Measurements from ENCODE around the gene RABGAP1.

RABGAP1 gene

DNA sequence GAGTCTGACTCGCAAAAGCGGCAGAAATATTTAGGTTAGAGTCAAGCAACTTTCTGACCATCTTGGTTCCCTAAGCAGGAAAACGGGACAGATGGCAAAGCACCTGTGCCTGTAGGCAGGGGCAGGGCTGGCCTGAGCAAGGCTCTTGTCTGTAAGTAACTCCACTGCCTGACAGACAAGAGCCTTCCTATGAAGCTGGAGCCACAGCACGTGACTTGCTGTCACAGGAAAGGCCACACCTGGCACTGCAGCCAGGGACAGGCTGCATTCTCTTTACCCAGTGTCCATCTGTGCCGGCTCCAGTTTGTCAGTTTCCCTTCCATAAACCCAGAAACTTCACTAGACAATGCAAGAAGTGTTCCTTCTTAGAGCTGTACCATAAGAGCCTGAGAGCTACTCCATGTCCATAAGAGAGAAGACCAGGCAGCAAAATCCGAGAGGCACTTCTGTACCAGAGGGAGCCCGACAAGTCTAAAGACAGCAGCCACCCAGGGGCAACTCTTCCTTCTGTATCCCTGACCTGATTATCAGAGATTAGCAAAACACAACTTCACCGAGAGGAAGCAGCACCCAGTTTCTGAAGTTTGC is 170.7 kb downstream of the RABGAP1 start:
- no peak for DNase-seq (ENCODE audit: low read depth in 2 of 2)

DNA sequence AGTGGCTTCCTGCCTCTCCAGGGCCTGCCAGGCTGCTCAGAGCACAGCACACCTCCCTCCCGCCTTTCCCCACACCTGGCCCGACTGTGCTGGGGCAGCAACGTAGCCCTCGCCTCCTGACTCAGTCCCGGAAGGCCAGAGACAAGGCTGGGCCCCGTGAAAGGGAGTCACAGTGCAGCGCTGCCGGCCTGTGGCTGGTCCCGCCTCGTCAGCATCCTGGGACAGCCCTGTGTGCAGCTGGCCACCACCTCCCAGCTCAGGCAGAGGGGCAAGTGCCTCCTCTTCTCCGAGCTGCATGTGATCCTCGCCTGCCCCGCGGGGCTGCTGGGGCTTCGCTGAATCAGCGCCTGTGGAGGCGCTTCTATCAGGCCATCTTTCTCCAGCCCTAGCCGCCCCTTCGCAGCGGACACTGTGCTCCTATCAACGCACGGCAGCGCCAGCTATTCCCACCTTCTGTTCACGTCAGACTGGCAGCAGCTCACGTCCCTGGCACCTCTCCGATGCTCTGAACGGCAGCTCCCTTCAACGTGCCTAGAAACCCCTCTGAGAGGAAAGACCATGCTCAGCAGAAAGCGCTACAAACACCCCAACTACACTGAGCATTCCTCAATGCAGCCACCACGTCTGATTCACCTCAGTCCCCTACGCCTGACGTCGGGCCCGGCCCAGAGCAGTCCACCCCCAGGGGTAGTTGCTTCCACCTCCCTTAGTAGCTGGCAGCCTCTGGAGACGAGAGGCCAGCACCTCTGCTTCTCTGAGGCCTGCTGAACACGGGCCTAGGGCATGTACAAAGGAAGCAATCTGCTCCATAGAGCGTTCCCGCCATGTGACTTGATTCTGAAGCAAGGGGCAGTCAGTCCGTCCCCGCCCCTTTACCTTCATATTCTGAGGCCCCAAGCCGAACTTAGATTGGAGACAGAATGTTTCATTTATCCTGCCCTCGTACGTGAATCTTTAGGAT is 171.5 kb downstream of the RABGAP1 start:
- no peak for DNase-seq (ENCODE audit: low read depth in 2 of 2)

DNA sequence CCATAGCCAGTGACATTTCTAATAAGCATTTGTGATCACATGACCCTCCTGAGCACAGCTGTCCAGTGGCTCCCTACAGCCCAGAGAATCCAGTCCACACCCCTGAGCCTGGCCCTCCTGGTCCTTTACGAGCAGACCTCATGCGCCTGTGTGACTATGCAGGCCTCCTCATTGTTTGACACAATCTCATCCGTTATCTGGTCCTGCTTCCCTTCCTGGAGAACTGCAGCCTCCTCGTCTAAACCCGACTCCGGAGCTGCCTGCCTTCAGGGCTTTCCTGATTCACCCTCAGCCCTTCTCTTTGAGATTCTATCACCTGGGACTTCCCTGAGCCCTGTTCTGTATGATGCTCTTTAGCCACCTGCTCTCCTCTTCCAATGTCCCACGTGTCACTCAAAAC is 172.4 kb downstream of the RABGAP1 start:
- DNase-seq (ENCODE audit: low read depth in 2 of 2) = no peak

DNA sequence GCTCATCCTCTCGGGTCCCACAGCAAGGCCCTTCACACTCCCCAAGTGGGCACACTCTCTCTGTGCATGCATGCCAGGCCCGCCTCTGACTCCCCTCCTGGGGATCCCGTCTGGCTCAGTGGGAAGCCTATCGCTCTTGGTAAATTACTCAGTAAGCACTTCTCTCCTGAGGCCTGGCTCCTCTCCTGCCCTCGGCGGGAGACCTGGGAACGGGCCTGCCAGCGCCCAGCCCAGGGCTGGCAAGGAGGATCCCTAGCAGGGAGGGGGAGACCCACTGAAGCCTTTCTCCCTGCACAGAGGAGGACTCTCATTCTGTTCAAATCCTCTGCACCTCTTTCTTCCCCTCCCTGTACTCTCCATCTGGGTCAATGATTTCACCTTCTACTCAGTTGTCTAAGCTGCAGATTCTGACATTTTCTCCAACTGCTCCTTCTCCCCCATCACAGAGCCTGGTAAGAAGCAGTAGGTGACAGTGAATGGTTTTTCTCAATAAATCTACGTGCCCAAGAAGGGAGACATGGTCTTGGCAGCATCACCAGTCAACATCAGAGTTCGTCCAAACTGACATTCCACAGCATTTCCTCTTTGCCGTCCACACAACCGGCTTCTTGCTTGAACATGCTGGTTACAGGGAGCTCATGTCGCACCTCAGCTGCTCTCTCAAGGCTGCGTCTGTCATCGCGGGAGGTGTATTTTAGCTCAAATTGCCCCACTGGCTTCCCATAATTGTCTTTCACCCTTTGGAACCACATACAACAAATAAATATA is 174.5 kb downstream of the RABGAP1 start:
- no peak for DNase-seq (ENCODE audit: low read depth in 2 of 2)

DNA sequence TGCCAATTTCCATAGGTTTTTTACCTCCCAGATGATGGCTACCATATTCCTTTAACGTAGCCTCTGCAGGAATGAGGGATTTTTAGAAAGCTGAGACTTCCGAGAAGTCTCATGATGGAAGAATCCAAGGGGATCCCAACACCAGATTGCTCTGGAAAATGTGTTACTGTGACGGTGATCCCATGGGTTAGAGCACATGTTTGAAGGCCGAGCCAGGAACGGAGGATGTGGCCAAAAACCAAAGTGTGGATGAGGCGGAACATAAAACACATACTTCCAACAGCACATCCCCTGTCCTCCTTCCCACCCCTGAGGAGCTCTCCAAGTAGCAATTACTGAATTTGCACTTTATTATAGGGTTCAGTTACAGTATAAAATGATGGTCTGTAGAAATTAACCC is 175.2 kb downstream of the RABGAP1 start:
- DNase-seq (ENCODE audit: low read depth in 2 of 2) = no peak

DNA sequence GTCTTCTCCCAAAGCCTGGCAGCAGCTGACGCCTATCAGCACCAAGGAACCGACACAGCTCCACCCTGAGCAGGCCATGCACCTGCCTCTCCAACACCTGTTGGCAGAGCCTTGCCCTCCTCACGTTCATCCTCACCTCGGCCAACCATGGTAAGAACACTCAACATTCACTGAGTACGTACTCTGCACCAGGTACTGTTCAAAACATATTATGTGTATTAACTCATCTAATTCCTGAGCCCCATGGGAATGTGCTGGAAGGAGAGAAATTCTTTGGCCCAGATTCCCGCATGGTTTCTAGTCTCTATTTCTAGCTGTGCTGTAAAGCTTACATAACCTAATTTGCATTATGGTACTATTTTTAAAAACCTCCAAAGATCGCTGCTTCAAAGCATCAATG is 178.7 kb downstream of the RABGAP1 start:
- no peak for DNase-seq (ENCODE audit: low read depth in 2 of 2)

DNA sequence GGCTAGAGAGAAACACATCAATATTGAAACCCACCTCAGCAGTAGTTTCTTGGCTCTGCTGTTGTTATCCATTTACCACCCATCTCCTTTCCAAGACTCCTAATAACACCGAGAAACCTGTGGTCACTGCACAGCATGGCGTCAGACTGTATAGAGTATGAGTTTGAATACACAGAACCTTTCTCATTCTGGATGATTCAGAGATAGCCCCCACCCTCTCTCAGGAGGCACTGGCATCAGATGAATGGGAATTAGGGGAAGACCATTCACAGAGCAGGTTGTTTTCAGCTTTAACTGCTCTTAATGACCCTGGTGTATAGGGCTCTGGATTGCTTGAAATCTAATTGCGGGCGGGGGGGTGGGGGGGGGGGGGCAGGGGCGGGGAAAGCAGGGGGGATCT is 179.3 kb downstream of the RABGAP1 start:
- DNase-seq (ENCODE audit: low read depth in 2 of 2) = no peak

DNA sequence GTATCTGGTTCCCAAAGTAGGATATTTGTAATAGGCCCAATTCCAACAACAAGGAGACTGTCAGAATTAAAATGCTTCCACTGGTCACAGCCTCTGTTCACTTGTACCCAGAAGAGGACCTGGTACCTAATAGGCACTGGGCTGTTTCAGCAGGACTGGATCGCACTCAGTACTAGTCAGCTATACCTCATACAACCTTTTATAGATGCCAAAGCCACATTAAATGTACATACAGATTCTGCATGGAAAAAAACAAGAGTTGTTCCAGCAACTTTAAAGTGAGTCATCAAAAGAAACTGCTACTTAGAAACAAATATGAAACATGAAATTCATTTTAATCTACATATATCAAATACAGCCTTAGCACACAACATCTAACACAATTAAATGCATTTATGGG is 180.1 kb downstream of the RABGAP1 start:
- no peak for DNase-seq (ENCODE audit: low read depth in 2 of 2)

DNA sequence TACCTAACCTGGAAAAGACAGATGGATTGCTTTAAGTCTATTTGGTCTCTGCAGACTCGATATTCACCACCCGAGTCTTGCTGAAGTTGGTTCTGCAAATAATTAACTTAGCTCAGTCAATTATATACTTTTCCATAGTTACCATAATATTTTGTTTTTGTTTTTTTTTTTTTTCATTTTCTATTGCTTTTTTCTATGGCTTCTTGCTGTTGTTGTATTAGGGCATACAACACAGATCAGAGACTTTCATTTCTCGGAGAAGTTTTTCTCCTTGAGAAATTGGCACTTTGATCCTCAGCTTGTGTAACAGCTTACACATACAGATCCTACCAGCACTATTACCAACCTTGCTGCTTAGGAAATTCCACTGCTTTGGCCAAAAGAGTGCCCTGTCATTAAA is 180.6 kb downstream of the RABGAP1 start:
- no peak for DNase-seq (ENCODE audit: low read depth in 2 of 2)

DNA sequence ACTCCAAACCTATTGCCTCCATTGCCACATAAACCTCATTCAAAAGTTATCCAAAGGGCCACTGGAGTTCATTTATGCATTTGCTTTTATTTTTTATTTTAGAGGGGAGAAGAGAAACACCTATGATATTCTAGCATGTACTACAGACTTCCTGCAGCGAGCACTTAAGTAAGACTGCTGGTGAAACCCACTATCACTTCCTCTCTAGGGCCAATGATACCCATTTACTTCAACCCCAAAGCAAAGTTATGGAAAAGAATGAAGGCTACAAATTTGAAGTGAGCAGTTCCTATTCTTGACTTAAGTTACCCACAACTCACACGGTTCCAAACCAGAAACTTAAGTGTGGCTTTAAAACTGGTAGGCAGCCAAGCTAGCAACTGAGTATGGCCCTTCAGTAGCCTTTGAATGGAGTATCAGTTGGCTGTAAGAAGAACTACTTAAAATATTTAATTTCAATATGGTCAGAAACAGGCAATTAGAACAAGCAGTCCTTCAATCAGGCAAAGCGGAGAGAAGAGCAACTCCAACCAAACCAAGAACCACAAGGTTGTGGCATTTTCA is 186.8 kb downstream of the RABGAP1 start:
- DNase-seq (ENCODE audit: low read depth in 2 of 2) = no peak

DNA sequence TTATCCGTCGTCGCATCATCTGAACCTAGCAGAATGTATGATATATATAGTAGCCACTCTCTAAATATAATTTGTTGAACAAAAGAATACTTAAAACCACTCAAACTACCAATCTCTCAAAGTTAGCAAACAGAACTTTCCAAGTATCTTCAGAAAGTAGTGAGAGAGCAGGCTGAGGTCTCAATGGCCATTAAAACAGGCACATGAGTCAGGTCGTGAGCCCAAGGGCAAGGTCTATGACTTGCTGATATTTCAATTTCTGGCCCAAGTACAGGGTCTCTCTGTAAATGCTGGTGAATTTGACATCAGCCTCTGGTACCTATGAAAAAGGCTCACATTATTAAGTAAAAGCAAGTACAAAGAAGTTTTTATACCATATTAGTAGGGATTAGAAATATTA is 187.8 kb downstream of the RABGAP1 start:
- DNase-seq (ENCODE audit: low read depth in 2 of 2) = no peak

DNA sequence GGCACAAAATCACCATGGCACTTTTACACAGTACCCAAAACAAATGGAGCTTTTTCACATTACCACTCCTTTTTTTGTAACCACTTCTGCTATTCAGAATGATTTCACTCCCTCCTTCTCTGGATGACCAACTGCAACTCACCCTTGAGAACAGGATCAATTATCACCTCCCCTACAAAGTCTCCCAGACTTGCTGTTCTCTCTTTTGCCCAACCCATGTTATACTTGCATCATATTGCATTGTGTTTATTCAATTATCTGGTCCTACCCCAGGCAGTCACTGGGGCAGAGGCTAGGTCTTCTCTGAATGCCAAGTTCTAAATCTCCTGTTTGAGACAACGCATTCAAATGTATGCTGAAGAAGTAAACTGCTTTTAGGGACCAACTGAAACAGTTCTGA is 188.6 kb downstream of the RABGAP1 start:
- DNase-seq (ENCODE audit: low read depth in 2 of 2) = no peak

DNA sequence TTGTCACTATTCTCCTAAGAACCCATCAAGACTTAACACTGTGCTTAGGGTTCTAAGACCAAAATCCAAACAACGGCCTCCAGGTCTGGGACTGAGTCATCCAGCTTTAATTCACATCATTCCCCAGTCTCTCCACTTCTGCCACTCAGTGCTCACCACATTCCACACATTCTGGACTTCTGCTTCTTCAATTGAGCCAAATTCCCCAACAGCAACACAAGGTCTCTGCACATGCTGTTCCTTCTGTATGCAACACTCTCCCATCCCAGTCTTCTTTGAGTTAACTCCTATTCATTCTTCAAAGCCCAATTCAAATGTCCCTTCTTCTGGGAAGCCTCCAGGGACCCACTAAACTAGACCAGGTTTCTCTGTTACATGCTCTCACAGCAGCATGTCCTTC is 190.4 kb downstream of the RABGAP1 start:
- DNase-seq (ENCODE audit: low read depth in 2 of 2) = no peak

DNA sequence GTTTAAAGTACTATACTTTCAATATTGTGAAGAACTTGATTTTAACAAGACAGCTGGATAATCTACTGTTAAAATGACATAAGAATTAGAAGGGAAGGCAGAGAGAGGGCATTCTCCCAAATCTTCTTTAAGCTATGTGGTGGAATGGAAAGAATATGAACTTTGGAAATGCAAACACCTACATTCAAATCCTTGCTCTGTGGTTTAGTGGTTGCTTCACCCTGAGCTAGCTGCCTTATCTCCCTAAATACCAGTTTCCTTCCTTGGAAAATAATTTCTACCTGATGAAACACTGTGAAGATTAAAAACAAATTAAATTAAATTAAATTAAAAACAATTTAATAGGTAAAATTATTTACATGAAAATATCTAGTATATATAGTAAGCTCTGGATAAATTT is 191.2 kb downstream of the RABGAP1 start:
- DNase-seq (ENCODE audit: low read depth in 2 of 2) = no peak

DNA sequence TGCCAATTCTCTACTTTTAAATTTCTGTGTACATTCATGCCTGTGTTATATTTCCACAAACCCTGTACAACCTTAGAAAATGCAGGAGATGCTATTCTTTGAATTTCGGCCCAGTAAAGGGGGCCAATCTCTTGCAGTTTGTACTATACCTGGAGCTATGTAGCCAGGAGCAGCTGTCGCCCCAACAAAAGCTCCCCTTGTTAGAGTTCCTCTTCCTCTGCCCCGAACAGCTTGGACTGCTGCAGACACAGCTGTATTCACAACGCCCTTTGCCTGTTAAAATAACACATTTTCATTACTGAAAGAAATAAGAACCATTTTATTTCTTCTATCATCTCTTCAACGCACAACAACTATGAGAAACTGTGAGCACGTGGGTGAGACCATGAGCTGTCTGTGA is 191.9 kb downstream of the RABGAP1 start:
- DNase-seq (ENCODE audit: low read depth in 2 of 2) = no peak

DNA sequence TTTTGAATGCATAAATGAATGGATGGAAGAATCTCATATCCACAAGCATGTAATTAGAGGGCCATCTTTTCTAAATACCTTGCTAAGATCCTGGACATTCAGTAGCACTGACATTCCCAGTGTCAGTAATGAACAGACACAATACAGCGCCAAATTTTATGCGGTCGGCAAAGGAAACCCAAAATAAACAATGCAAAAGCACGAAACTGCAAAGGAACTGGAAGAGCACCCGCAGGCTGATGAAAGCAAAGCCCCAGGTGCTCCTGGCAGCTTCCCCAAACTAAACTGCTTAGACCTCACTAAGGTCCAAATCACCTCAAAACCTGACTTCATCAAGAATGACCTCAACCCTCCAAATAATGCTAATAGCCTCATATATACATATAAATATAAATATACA is 194.6 kb downstream of the RABGAP1 start:
- DNase-seq (ENCODE audit: low read depth in 2 of 2) = no peak

DNA sequence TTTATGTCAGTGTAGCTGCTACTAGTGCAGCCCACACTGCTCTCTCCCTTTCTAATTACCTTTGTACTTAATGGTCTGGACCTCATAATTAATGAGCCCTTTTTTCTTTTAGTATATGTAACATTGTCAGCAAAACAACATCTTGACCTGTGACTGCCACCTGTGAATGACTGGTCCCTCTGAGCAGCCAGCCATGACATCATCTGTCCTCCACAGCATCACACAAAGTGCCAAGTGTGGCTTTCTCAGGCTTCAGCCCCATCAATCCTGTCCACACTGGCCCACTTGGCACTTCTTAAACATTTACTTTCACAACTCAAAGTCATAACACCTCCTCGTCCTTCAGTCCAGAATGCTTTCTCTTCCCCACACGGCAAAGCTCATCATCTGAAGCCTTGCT is 197.3 kb downstream of the RABGAP1 start:
- DNase-seq (ENCODE audit: low read depth in 2 of 2) = no peak

DNA sequence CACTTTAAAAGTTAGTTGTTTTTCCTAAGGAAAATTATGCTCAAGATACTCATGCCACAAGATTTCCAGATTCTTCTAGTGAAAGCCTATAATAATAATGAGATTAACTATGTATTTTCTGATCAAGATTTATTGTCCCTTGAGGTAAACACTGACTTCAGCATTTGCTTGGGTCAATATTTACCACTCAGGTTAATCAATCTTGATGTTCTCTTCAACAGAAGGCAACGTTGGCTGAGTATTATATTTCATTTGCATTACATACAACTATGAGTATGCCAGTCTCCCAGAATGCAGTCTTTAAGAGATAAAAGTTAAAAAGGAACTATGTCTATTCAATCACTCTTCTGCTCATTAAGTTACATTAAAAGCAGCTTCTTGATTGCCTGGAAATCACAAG is 208.2 kb downstream of the RABGAP1 start:
- DNase-seq (ENCODE audit: low read depth in 2 of 2) = no peak

DNA sequence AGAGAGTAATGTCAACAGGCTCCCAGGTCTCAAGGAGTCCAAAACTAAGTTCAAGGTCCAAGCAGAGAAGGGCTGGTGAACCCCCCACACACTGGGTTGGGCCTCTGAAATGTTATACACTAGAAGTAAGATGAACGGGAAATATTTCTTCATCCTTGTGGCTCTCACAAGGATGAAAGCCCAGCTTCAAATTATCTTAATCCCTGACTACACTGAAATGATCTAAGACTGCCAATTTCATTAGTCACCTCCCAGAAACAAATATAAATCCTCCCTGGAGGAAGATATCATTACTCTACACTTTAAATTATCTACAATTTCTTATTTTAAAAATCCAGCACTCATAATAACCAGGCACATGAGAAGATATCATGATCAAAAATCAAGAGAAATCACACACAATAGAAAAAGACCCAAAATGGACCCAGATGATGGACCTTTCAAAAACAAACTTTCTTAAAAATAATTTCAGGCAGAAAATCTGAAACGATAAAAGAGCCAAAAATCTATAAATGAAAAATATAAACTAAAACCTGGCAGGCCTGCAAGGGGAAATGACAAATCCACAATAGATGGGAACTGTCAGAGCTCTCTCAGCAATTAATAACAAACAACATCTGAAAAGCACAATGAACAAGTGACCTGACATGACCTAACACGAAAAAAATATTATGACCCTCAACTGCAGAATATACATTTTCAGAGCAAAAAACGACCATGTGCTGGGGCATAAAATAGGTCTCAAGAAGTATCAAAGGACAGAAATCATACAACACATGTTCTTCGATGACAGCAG is 210.1 kb downstream of the RABGAP1 start:
- DNase-seq (ENCODE audit: low read depth in 2 of 2) = no peak

Measured in stimulated activated CD8-positive, alpha-beta memory T cell treated with anti-CD3 and anti-CD28 coated beads, Interleukin-2, amount 100 ng/mL, for 1 hour (primary cell).